Fibroblast of lung (primary cell): ENCODE measurements around the gene ZNF584. TPM values are rescaled to one million over a fixed set of nuclear protein-coding genes. Genes with fewer than 3 reads are reported as not detected.
"Not testable (repeated sequence)": the region's sequence is repeated elsewhere in the genome, so short reads cannot be mapped to it uniquely, and the experiment has no call there.

Experiments used
- DNase-seq, 2 donors: peaks; one replicate each; pipeline versions ENCODE4 v3.0.0 to v3.0.0-alpha.2; 2010; ENCODE audit warnings: low read depth in 2 of 2
- H2AFZ ChIP-seq: 2 replicates; pipeline ENCODE4 v1.5.1; 2012; ENCODE audit warnings: low read length, control low read depth, inconsistent platforms
- H3K27ac ChIP-seq: 2 replicates; pipeline ENCODE4 v1.5.1; 2011; ENCODE audit warnings: low read length, control low read depth; ENCODE audit not compliant: insufficient read depth
- H3K27me3 ChIP-seq: 2 replicates; pipeline ENCODE4 v1.5.1; 2011; ENCODE audit warnings: mild to moderate bottlenecking, low read length; ENCODE audit not compliant: control insufficient read depth, insufficient read depth
- H3K36me3 ChIP-seq: 2 replicates; pipeline ENCODE4 v1.5.1; 2011; ENCODE audit warnings: low read length; ENCODE audit not compliant: control insufficient read depth, insufficient read depth
- H3K4me1 ChIP-seq: 2 replicates; pipeline ENCODE4 v1.5.1; 2011; ENCODE audit warnings: low read length; ENCODE audit not compliant: control insufficient read depth, insufficient read depth; ENCODE audit errors: extremely low read depth
- H3K4me2 ChIP-seq: 2 replicates; pipeline ENCODE4 v1.5.1; 2011; ENCODE audit warnings: low read length, control low read depth; ENCODE audit not compliant: insufficient read depth; ENCODE audit errors: extremely low read depth
- H3K4me3 ChIP-seq, 4 experiments: fragments of 200-600 bp in 1 of 4; sonication (generic) in 1 of 4; replicated peaks in 1 of 4; 2 replicates each; pipeline ENCODE4 v1.5.1; 2011 to 2016; ENCODE audit warnings: low read length in 4 of 4, low read depth in 3 of 4, mild to moderate bottlenecking in 3 of 4, control low read depth in 2 of 4, inconsistent platforms in 1 of 4, mixed read lengths in 1 of 4; ENCODE audit not compliant: insufficient read depth in 1 of 4; ENCODE audit errors: control extremely low read depth in 1 of 4
- H3K79me2 ChIP-seq: 2 replicates; pipeline ENCODE4 v1.5.1; 2012; ENCODE audit warnings: mild to moderate bottlenecking, low read length, inconsistent platforms; ENCODE audit not compliant: control insufficient read depth, insufficient read depth
- H3K9ac ChIP-seq: 2 replicates; pipeline ENCODE4 v1.5.1; 2011; ENCODE audit warnings: mild to moderate bottlenecking, low read length, control low read depth; ENCODE audit not compliant: insufficient read depth
- H3K9me3 ChIP-seq: 2 replicates; pipeline ENCODE4 v1.5.1; 2012; ENCODE audit warnings: low read depth, low read length; ENCODE audit not compliant: control insufficient read depth, insufficient read depth
- H4K20me1 ChIP-seq: 2 replicates; pipeline ENCODE4 v1.5.1; 2011; ENCODE audit warnings: low read length; ENCODE audit not compliant: control insufficient read depth, insufficient read depth; ENCODE audit errors: extremely low read depth
- EZH2 ChIP-seq: IDR thresholded peaks from 2 replicates; pipeline ENCODE4 v1.5.1; 2012; ENCODE audit warnings: low read length, control low read depth, mild to moderate bottlenecking; ENCODE audit errors: missing control alignments
- polyA plus RNA-seq, 2 donors: library from polyadenylated mRNA; depleted of rRNA in 1 of 2; stranded (reverse) in 1 of 2; unstranded in 1 of 2; fragments of >200 nt; gene quantifications; 2 replicates each; pipeline ENCODE4 v1.2.1, GENCODE V29; 2011 to 2012; ENCODE audit warnings: missing spikeins in 1 of 2
- total RNA-seq: library from RNA; depleted of rRNA; stranded (reverse); fragments of >200 nt; gene quantifications from 2 replicates; pipeline ENCODE4 v1.2.1, GENCODE V29; 2014
- TF ChIP-seq, protein P1 (sequence below), 2 donors: IDR thresholded peaks in 1 of 2; conservative IDR thresholded peaks in 1 of 2; 1 replicate in 1 of 2; 2 replicates in 1 of 2; pipeline ENCODE4 v1.5.1; 2011 to 2012; ENCODE audit warnings: low read length in 2 of 2, control low read depth in 1 of 2, inconsistent platforms in 1 of 2, low read depth in 1 of 2, mild to moderate bottlenecking in 1 of 2

Gene ZNF584
- total and polyA plus RNA-seq, 2 donors (not counting 1 experiment from before 2014, with no cell fraction given): 11.7 to 18.8 TPM

DNA sequence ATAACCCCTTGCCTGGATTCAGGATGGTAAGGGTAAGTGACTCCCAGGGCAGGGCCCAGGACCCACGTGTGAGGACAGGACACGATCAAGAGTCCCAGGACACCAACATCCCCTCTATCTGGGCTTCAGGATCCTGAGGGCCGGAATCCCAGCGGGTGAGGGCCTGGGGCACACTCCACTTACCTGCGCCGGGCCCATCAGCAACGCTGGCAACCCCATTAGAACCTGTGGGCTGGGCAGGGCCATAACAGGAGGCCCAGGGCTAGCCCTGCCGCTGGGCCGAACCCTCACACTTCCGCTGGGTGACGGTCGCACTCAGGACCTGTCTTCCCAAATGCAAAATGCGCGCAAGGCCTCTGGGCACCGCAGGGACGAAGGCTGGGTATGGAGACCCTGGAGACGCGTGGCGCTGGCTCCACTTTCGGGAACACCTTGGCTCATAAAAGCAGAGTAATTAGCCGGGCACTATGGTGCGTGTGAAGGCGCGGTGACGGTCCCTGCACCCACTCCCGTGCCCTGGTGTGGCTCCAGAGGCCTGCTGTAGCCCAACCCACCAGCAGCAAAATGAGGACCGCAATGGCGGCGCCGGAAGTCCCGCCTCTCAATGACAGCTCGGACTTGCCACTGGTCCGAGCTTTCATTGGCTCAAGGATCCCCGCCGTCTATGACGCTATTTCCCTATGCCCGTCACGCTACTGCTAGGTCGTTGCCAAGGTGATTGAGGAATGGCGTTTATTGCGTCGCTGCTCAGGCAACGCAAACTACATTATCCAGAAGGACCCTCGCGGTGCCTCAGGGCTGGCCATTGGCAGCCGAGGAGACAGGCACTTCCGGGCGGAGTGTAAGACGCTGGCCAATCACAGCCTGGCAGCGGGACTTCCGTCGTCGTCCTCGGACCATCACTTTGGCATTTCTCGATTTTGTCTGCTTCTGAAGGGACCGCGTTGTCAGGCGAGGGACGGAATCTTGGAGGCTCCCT lies 31.4 kb downstream of the ZNF584 start, which contains the start of gene ZNF132:
TSS of gene ZNF132 (minus strand) at position 578 of the 979 bp plus-strand sequence. CDS start at position 246, 332 bp downstream.
- Histone ChIP-seq H3K4me3 (peak within 1 kb of the TSS; percentile 67 to 96 (median 79)), H3K27ac (peak within 1 kb of the TSS; percentile 91), H3K4me2 (peak within 1 kb of the TSS; percentile 83)

DNA sequence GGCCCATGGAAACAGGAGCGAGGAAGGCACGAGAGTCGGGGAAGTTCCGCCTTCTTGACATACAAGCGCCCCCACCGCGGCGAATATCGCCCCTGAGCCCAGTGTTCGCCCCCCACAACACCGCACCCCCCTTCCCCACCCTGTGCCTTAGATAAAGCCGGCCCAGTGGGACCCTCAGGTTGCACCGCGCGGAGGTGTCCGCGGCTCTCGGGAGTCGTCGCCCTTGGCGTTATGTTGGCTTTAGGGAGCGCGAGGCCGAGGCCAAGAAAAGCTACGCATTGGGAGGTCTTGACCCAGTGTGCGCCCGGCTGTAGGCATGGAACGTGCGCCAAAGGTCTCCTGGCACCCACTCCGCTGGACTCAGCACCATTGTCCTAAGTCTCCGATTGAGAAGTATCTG lies 32.1 kb downstream of the ZNF584 start:
- H3K27ac ChIP-seq: peak overlapping the region; percentile 91
- H3K79me2 ChIP-seq: peaks cover 12% of the 10 kb centered on the region
- no peaks in the 10 kb centered on the region for H4K20me1 ChIP-seq
- H3K9me3 ChIP-seq: no peaks in the 10 kb centered on the region
- H3K4me3 ChIP-seq: peak overlapping the region; percentile 65 to 96 (median 74)
- H3K27me3 ChIP-seq: no peaks in the 10 kb centered on the region
- peaks cover 4% of the 10 kb centered on the region for H3K36me3 ChIP-seq
- H3K4me1 ChIP-seq: peaks cover 3% of the 10 kb centered on the region
- DNase-seq: no peak
- peak overlapping the region; percentile 94 for H2AFZ ChIP-seq
- peak overlapping the region; percentile 83 for H3K4me2 ChIP-seq
- TF ChIP-seq, protein P1, sequence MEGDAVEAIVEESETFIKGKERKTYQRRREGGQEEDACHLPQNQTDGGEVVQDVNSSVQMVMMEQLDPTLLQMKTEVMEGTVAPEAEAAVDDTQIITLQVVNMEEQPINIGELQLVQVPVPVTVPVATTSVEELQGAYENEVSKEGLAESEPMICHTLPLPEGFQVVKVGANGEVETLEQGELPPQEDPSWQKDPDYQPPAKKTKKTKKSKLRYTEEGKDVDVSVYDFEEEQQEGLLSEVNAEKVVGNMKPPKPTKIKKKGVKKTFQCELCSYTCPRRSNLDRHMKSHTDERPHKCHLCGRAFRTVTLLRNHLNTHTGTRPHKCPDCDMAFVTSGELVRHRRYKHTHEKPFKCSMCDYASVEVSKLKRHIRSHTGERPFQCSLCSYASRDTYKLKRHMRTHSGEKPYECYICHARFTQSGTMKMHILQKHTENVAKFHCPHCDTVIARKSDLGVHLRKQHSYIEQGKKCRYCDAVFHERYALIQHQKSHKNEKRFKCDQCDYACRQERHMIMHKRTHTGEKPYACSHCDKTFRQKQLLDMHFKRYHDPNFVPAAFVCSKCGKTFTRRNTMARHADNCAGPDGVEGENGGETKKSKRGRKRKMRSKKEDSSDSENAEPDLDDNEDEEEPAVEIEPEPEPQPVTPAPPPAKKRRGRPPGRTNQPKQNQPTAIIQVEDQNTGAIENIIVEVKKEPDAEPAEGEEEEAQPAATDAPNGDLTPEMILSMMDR (conservative IDR thresholded peaks at IDR 0.05 in 1 of 2, IDR thresholded peaks at IDR 0.05 in 1 of 2; ENCODE audit: low read depth in 1 of 2, low read length in 2 of 2): no peak
- TF ChIP-seq EZH2: no peak
- peak overlapping the region; percentile 60 for H3K9ac ChIP-seq

More for the DNA sequence above, 31.4 kb downstream of the ZNF584 start, which contains the start of gene ZNF132:
- H2AFZ ChIP-seq: peak within 1 kb of the TSS; percentile 94
- H3K79me2 ChIP-seq: peaks cover 12% of the 10 kb centered on the region
- H3K9ac ChIP-seq: peak within 1 kb of the TSS; percentile 81
- H3K27me3 ChIP-seq: no peaks in the 10 kb centered on the region
- H3K4me1 ChIP-seq: peaks cover 3% of the 10 kb centered on the region
- DNase-seq: peak; percentile 100
- peaks cover 6% of the 10 kb centered on the region for H3K36me3 ChIP-seq
- TF ChIP-seq, protein P1 (conservative IDR thresholded peaks at IDR 0.05 in 1 of 2, IDR thresholded peaks at IDR 0.05 in 1 of 2; ENCODE audit: low read depth in 1 of 2, low read length in 2 of 2): no peak
- TF ChIP-seq EZH2: no peak
- no peaks in the 10 kb centered on the region for H3K9me3 ChIP-seq
- H4K20me1 ChIP-seq: no peaks in the 10 kb centered on the region

DNA sequence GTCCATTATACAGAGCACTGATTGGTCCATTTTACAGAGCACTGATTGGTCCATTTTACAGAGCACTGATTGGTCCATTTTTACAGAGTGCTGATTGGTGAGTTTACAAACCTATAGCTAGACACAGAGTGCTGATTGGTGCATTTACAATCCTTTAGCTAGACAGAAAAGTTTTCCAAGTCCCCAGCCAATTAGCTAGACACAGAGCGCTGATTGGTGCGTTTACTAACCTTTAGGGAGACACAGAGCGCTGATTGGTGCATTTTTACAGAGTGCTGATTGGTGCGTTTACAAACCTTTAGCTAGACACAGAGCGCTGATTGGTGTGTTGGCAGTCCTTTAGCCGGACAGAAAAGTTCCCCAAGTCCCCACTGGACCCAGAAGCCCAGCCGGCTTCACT lies 34.5 kb downstream of the ZNF584 start:
- not testable (repeated sequence) for H3K27ac ChIP-seq, H2AFZ ChIP-seq, H4K20me1 ChIP-seq, H3K4me2 ChIP-seq, H3K4me3 ChIP-seq, H3K27me3 ChIP-seq, H3K4me1 ChIP-seq, H3K36me3 ChIP-seq, H3K9ac ChIP-seq, H3K9me3 ChIP-seq, DNase-seq
- peaks cover 12% of the 10 kb centered on the region for H3K79me2 ChIP-seq

DNA sequence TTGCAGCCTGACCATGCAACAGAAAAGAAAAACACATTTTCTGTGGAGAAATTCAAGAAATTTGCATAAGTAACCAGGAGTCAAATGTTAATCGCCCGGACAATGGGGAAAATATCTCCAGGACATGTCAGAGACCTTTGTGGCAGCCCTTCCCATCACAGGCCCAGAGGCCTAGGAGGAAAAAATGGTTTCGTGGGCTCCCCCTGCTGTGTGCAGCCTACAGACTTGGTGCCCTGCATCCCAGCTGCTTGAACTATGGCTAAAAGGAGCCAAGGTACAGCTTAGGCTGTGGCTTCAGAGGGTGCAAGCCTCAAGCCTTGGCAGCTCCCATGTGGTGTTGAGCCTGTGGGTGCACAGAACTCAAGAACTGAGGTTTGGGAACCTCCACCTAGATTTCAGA lies 40.4 kb downstream of the ZNF584 start:
- not testable (repeated sequence) for DNase-seq, H3K27me3 ChIP-seq, H3K4me2 ChIP-seq

DNA sequence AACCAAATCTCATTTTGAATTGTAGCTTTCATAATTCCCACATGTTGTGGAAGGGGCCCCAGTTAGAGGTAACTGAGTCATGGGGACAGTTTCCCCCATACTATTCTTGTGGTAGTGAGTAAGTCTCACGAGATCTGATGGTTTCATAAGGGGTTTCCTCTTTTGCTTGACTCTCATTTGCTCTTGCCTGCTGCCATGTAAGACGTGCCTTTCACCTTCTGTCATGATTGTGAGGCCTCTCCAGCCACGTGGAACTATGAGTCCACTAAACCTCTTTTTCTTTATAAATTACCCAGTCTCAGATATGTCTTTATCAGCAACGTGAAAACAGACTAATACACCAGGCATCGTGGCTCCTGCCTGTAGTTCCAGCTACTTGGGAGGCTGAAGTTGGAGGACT lies 41.5 kb downstream of the ZNF584 start:
- not testable (repeated sequence) for H3K4me1 ChIP-seq, H3K79me2 ChIP-seq, H2AFZ ChIP-seq, H3K27ac ChIP-seq, H3K27me3 ChIP-seq, H3K4me2 ChIP-seq, H3K4me3 ChIP-seq, H3K9me3 ChIP-seq, H3K36me3 ChIP-seq, H3K9ac ChIP-seq, H4K20me1 ChIP-seq, DNase-seq

More for the DNA sequence above, 40.4 kb downstream of the ZNF584 start:
- H4K20me1 ChIP-seq, H3K9me3 ChIP-seq, H3K36me3 ChIP-seq, H3K9ac ChIP-seq, H3K79me2 ChIP-seq, H3K27ac ChIP-seq, H3K4me1 ChIP-seq, H3K4me3 ChIP-seq, H2AFZ ChIP-seq: not testable (repeated sequence)
